GM18867 (cell line): ENCODE measurements around the gene CELA2B.
"Not testable (repeated sequence)": the region's sequence is repeated elsewhere in the genome, so short reads cannot be mapped to it uniquely, and the experiment has no call there.

ENCODE experiments used
- ATAC-seq: cut with Tn5 transposase; IDR thresholded peaks from one replicate; pipeline ENCODE4 v1.9.1; 2021; ENCODE audit warnings: mild to moderate bottlenecking, moderate library complexity; ENCODE audit not compliant: unreplicated experiment

The CELA2B gene

DNA sequence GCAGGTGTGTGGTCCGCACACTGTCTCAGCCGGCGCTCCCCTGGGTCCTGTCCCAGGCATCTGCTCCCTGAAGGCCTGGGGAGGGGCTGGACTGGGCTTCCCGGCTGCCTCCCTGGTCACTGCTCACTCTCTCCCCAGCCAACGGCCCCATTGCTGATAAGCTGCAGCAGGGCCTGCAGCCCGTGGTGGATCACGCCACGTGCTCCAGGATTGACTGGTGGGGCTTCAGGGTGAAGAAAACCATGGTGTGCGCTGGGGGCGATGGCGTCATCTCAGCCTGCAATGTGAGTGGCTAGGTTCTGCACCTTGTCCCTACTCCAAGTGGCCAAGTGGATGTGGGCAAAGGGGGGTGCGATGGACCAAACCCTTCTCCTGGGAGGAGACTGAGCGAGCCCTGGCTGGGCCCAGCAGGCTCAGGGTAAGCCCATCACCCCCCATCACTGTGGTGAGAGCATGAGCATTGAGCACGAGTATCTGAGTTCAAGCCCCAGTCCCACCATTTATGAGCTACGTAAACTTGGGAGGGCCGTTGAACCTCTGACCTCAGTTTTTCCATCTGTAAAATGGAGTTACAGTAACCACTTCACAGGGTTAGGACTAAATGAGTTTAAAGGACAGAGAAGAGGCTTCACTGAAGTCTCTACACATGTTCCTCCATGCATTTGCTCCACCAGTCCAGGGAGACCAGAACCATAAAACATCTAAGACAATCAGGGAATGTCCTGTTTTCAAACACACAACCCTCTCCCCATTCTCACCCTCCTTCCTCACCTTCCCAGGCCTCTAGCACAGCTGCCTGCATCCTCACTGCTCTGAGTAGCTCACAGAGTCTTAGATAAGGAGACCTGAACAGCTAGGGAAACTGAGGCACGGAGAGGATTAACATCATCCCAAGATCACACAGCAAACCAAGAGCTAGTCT, 31.2 kb upstream of the CELA2B start:
- ATAC-seq: no peak

DNA sequence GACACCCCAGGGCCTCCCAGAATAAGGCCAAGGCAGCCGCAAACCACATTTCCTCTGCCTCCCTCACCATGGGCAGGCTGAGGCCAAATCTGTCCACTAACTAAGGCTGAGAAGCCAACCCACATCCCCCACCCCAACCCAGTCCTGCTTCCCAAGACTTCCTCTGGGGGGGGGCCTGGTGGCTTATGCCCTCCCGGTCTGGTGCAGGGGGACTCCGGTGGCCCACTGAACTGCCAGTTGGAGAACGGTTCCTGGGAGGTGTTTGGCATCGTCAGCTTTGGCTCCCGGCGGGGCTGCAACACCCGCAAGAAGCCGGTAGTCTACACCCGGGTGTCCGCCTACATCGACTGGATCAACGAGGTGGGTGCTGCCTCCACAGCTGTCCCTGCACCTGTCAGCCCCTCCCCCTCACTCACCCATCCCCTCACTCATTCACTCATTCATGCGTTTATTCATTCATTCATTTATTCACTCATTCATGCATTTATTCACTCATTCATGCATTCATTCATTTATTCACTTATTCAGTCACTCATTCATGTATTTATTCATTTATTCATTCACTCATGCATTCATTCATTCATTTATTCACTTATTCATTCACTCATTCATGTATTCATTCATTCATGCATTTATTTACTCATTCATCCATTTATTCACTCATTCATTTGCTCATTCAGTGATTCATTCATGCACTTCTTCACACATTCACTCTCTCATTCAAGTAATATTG, 30.3 kb upstream of the CELA2B start:
- ATAC-seq: no peak

DNA sequence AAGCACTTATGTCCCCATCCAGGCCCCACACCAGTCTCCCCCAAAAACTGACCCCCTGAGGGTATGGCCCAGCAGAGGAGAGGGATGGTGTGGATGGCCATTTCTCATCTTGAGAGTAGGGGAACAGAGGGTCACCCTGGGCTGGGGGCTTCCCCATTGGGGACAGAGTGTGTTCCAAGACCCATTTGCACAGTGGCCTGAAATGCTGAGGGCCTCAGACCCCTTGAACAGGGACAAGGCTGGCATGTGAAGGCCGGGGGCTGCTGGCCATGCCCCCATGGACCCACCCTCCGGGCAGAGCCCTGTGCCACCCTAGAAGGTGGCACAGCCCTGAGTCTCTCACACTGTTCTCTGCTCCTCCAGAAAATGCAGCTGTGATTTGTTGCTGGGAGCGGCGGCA, 29.7 kb upstream of the CELA2B start:
- ATAC-seq: no peak

DNA sequence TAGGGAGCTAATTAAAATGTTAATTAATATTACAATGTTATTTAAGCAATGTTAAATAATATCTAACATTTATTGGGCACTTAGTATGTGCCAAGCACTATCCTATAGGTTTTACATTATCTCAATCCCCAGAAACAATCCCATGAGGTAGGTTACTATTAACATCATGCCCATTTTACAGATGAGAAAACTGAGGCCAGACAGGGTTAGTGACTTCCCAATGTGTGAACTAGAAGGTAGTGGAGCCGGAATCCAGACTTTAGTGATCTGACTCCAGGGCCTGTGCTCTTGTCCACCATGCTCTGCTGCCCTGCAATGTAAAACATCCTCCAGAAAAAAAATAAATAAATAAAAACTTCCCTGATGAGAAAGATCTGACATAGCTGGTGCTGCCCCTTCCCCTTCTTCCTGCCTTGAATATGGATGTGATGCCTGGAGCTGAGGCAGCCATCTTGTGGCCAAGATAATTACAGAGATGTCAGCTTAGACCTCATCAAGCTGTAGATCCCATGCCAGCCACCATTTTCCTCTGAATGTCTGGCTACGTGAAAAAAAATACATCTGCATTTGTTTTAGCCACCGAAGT, 26.9 kb upstream of the CELA2B start:
- ATAC-seq: no peak

DNA sequence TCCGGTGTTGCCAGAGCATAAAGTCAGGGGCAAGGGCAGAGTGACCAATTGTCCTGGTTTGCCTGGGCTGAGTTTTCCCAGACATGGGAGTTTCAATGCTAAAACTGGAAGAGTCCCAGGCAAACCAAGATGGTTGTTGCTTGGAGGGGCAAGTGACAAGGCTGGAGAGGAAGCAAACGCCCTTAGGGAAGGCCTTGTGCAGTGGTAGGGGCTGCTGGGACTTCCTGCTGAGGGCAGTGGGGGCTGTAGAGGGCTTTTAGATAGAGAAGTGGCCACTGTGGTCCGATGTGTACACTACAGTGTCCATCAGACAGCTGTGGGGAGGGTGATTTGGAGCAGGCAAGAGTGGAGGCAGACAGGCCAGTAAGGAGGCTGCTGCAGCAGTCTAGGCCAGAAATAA, 26.3 kb upstream of the CELA2B start:
- no peak for ATAC-seq

DNA sequence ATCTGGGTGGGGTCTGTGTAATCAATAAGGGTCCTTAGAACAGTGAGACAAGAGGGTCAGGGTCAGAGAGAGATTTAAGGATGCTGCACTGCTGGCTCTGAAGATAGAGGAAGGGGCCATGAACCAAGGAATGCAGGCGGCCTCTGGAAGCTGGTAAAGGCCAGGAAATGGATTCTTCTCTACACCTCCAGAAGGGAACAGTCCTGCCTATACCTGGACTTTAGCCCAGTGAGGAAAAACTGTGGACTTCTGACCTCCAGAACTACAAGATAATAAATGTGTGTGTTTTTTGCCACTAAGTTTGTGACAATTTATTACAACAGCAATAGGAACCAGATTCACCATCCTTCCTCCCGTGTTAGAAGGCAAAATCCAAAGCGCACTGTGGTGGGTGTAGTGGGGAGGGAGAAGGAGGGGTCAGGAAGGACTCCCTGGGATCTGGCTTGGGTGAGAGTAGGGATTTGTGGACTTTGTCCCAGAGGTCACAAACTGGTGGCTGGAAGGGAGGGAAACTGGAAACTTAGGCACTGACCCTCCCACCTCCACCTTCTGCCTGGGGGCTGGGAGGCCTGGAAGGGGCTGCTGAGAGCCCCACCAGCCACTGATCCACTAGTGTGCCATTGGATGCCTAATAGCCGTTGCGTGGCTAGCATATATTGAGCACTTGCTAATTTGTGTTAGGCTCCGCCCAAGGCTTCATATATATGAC, 24.7 kb upstream of the CELA2B start:
- ATAC-seq: no peak

DNA sequence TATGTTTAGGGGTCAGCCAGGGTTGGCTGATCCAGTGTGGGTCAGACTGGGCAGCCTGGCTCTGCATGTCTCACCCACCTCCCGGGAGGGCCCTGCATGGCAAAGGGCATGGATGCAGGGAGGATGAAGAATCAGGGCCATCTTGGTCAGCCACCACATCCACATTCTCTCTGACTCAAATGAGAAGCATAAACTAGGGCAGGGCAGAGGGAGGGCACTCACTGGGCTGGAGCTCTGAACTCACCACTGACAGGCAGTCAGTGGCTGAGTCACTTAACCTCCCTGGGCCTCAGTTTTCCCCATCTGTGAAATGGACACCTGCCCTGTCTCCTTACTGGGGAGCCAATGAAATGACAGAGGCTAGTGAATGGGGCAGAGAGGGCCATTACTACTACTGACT, 23.7 kb upstream of the CELA2B start:
- ATAC-seq: no peak

DNA sequence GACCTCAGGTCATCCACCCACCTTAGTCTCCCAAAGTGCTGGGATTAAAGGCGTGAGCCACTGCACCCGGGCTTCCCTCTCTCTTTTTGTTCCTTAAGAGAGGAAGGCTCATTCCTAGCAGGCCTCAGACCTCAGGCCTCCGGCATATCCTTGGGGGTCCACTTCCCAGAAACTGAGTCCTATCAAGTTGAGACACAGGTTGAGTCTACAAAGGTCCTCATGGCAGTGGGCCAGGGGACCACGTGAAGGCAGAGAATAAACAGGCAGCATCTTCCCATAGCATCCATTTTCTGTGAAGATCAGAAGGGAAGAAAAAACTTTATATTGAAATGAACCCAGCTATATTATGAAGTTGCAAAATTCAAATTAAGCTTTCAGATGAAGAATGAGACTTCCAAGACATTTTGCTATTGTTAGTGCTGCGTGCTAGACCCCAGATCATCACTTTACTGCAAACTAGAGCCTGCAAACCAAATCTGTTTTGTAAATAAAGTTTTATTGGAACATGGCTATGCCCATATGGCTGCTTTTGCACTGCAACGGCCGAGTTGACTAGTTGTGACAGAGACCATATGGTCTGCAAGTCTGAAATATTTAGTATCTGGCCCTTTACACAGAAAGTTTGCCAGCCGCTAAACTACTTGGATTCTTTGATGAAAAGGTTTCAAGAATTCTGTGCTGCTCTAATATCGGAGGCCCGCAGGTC, 22.9 kb upstream of the CELA2B start:
- ATAC-seq: no peak

DNA sequence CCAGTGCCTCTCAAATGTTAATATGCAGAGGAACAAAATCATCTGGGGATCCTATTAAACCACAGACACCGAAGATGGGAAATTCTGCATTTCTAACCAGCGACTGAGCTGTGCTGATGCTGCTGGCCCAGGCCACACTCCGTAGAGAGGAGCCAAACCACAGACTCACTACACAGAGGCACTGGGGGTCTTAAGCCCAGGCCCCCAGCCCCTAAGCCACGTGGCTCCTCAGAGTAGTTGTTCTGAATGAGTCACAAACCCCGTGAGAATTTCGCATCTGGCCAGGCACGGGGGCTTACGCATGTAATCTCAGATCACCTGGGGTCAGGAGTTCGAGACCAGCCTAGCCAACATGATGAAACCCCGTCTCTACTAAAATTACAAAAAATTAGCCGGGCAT, 22.2 kb upstream of the CELA2B start:
- ATAC-seq: no peak

DNA sequence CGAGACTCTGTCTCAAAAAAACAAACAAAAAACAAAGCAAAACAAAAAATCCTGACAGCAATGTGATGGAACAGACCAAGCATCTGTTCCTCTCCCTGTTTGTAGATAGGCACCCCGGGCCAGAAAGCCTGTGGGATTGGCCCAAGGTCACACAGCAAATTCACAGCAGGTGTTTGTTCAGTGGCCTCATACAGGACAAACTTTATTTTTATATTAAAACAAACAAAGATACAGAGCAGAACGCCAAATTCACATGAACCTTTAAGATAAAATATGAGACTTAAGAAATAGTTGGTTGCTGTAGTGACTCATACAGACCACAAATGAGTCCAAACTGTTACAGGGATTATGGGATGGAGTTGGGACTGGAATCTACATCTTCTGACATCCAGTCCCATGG, 21.6 kb upstream of the CELA2B start:
- ATAC-seq: no peak

DNA sequence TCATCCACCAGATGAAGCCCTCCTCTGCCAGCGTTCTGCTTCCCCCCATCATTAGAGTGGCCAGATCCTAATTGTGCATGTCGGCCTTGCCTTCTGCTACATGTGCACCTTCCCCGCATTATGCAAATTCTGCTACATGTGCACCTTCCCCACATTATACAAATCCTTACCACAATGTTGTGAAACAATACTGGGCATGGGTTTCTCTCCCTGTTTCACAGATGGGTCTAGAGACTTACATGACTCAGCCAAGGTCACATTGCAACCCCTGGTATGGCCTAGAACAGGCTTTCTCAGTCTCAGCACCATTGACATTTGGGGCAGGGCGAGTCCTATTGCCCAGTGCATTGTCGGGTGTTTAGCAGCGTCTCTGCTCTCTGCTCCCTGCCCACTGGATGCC, 20.4 kb upstream of the CELA2B start:
- no peak for ATAC-seq

DNA sequence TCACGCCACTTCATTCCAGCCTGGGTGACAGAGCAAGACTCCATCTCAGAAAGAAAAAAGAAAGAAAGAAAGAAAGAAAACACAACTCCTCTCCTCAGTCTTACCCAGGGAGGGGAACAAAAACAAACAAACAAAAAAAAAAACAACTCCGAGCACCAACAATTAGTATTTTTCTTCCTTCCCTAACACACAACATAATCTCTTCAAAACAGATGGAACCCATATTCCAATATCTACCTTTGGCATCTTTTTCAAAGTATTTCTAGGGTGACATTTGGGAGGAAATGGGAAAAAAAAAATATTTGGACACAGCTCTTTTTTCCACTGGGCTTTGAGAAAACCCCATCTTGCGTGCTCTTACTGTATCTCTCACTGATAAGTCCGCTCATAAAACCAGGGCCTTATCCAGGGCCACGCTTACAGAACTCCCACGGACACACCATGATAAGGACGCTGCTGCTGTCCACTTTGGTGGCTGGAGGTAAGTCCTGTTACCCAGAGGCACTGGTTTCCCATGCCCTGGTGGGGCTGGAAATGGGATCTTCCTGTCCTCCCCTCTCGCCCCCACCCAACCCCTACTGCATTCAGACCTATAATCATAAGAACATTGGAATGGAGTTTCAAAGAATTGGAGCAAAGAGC, 19.5 kb upstream of the CELA2B start, which contains the start of gene CELA2A:
TSS of gene CELA2A (plus strand) at position 420 of the 642 bp plus-strand sequence. CDS start at position 442, 22 bp downstream.
- ATAC-seq: no peak

DNA sequence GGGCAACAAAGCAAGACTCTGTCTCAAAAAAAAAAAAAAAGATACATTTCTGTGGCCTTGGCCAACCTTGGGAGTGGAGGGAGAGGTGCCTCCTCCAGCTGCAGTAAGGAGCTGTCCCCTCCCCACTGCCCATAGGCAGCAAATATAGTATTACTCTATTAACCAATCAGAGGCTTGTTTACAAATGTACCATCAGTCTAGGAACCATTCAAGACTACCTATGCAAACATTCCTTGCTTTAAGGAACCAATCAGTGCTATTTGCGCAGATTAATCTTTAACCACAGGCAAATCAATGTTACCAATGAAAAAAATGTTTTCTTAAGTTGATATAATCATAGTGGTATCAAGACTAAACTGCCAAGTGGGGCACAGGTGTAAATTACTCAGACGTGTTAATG, 18.3 kb upstream of the CELA2B start:
- ATAC-seq: no peak

DNA sequence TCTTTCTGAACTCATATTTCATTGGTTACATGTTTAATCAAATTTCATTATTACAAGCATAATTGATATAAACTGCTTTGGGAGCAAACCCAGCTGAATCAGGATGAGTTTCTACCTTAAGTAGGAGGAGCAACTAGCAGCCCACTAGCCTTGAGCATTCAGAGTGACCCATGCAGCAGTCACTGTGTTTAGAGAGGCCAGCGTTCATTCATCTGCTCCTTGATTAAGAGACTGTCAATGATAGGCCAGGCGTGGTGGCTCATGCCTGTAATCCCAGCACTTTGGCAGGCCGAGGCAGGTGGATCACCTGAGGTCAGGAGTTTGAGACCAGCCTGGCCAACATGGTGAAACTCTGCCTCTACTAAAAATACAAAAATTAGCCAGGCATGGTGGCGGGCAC, 17.5 kb upstream of the CELA2B start:
- ATAC-seq: not testable (repeated sequence)

DNA sequence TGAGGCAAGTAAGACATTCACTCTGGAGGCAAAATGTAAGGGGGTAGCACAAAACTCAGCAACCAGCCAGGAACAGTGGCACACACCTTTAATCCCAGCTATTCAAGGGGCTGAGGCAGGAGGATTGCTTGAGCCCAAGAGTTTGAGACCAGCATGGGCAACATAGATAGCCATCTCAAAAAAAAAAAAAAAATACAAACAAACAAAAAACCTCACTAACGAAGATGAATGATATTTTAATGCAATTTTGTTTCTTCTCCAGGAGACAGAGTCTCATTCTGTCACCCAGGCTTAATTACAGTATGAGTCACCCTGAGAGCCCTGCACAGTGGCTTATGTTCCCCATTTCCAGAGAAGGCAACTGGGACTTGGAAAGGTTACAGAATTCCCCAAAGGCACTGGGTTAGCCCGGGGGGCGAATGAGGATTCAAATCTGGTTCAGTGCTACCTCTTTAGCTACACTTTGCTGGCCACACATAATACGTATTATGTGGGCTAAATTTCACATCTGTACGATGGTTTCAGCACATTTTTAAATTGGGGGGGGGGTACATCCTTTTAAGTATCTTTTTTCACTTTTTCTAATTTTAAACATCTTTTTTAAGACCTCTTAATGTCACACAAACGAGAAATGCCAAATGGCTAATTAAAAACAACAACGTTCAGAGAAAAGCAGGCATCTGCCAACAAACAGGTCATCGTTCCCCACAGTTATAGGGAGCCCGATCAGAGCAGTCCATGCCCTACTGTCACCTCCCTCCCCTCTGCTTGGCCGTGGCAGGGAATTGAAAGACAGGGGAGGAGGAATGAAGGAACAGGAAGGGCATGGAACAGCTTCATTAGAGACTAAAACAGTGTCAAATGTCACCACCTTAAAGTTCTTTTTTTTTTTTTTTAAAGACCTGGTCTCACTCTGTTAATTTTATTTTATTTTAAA, 15.9 kb upstream of the CELA2B start:
- no peak for ATAC-seq

DNA sequence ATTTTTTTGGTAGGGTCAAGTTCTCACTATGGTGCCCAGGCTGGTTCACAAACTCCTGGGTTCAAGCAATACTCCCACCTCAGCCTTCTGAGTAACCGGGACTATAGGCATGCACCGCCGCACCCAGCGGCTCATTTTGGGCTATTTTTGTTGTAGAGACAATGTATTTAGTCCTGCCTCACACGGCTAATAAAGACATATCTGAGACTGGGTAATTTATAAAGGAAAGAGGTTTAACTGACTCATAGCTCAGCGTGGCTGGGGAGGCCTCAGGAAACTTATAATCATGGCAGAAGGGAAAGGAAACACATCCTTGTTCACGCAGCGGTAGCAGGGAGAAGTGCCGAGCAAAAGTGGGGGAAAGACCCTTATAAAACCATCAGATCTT, 15.2 kb upstream of the CELA2B start:
- ATAC-seq: no peak

DNA sequence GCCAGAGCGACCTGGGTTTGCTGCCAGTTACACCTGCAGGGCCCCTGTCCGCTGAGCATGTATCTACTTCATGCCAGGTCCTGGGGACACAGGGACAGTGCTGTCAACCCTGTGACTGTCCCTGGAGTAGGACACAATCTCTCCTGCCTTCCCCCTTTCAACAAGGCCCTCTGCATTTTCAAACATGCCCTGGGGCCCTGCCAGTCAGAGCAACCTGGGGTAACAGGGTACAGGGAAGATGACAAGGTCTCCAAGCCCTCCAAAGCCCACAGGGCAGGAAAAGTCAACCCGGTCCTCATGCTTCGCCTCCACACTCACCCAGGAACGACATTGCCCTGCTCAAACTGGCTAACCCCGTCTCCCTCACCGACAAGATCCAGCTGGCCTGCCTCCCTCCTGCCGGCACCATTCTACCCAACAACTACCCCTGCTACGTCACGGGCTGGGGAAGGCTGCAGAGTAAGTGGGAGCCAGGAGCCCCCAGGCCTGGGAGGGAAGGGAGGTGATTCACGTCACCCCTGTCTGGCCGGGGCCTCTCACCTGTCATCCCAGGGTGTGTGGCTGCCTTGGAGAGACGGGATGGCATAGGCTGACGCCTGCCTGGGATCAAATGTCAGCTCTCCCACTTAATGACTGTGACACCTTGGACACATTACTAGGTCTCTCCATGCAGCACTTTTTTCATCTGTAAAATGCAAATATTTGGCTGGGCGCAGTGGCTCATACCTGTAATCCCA, 12.7 kb upstream of the CELA2B start:
- ATAC-seq: not testable (repeated sequence)

DNA sequence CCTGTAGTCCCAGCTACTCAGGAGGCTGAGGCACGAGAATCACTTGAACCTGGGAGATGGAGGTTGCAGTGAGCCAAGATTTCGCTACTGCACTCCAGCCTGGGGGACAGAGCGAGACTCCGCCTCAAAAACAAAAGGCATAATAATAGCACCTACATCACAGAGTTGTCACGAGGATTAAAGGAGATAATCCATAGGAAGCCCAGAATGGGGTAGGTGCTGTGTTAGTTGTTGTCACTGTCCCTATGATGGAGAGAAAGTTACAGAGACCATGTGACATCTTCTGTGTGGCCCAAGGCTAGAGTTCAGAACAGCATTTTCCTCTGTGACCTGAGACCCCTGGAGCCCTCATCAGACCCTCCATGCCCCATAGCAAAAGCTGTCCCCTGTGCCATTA, 12.0 kb upstream of the CELA2B start:
- ATAC-seq: not testable (repeated sequence)
